CD4-positive, CD25-positive, alpha-beta regulatory T cell (primary cell): ENCODE data around the gene AGBL4. TPM values are rescaled to one million over a fixed set of nuclear protein-coding genes. Genes with fewer than 3 reads are reported as not detected.
A peak's percentile ranks its signal among the peaks of the same experiment; 100 is the strongest.

Experiments used
- ATAC-seq, 2 donors: fragments of 150-1000 bp; cut with Tn5 transposase; one replicate each; pipeline ENCODE4 v1.10.0; 2021; ENCODE audit warnings: low read depth in 2 of 2, moderate number of reproducible peaks in 2 of 2, moderate library complexity in 1 of 2
- DNase-seq, 3 donors: peaks; one replicate each; pipeline versions ENCODE4 v3.0.0 to v3.0.0-alpha.2; 2012 to 2022; ENCODE audit warnings: mixed read lengths in 1 of 3
- H3K27ac ChIP-seq: one replicate; pipeline ENCODE4 v1.7.0; 2013; ENCODE audit warnings: mild to moderate bottlenecking, low read length; ENCODE audit not compliant: insufficient read depth, poor library complexity, severe bottlenecking
- H3K27me3 ChIP-seq: one replicate; pipeline ENCODE4 v1.7.0; 2013; ENCODE audit warnings: low read length; ENCODE audit not compliant: control insufficient read depth, insufficient read depth
- H3K36me3 ChIP-seq: one replicate; pipeline ENCODE4 v1.7.0; 2013; ENCODE audit warnings: mild to moderate bottlenecking, low read length, moderate library complexity; ENCODE audit not compliant: control insufficient read depth, insufficient read depth
- H3K4me1 ChIP-seq: 2 replicates; pipeline ENCODE4 v1.7.0; 2013; ENCODE audit warnings: mild to moderate bottlenecking, low read length; ENCODE audit not compliant: insufficient read depth, control insufficient read depth, poor library complexity, severe bottlenecking
- H3K4me3 ChIP-seq: one replicate; pipeline ENCODE4 v1.7.0; 2013; ENCODE audit warnings: low read depth, mild to moderate bottlenecking, low read length, moderate library complexity
- H3K9me3 ChIP-seq, 2 experiments: 1 replicate in 1 of 2; 2 replicates in 1 of 2; pipeline ENCODE4 v1.7.0; 2013; ENCODE audit warnings: low read length in 2 of 2, mild to moderate bottlenecking in 1 of 2, moderate library complexity in 1 of 2; ENCODE audit not compliant: control insufficient read depth in 2 of 2
- H3K27ac Mint-ChIP-seq, 3 donors: one replicate each; pipeline ENCODE4 v1.8.0; 2020 to 2022; ENCODE audit warnings: mild to moderate bottlenecking in 3 of 3, mixed read lengths in 3 of 3, moderate library complexity in 2 of 3
- H3K27me3 Mint-ChIP-seq: one replicate; pipeline ENCODE4 v1.8.0; 2022; ENCODE audit warnings: mild to moderate bottlenecking, mixed read lengths
- H3K36me3 Mint-ChIP-seq: one replicate; pipeline ENCODE4 v1.8.0; 2020; ENCODE audit warnings: mixed read lengths
- H3K4me1 Mint-ChIP-seq, 4 donors: one replicate each; pipeline ENCODE4 v1.8.0; 2020 to 2022; ENCODE audit warnings: mixed read lengths in 4 of 4, mild to moderate bottlenecking in 1 of 4
- H3K4me3 Mint-ChIP-seq, 4 donors: one replicate each; pipeline ENCODE4 v1.8.0; 2020 to 2022; ENCODE audit warnings: mild to moderate bottlenecking in 4 of 4, mixed read lengths in 4 of 4, moderate library complexity in 3 of 4
- H3K9me3 Mint-ChIP-seq, 7 donors: one replicate each; pipeline ENCODE4 v1.8.0; 2020 to 2022; ENCODE audit warnings: mixed read lengths in 7 of 7, mild to moderate bottlenecking in 3 of 7, moderate library complexity in 2 of 7
- polyA plus RNA-seq, 4 donors: library from polyadenylated mRNA; unstranded; fragments of 300-500 nt; fragmentation: Illumina TruSeq; gene quantifications; one replicate each; pipeline ENCODE4 v1.2.3, GENCODE V29; 2021
- total RNA-seq: library from RNA; stranded (reverse); gene quantifications from one replicate; pipeline ENCODE4 v1.2.3, GENCODE V29; 2022

The AGBL4 gene
- total and polyA plus RNA-seq, 5 donors from 2014 or later: 0.47 TPM; not detected in 4

DNA sequence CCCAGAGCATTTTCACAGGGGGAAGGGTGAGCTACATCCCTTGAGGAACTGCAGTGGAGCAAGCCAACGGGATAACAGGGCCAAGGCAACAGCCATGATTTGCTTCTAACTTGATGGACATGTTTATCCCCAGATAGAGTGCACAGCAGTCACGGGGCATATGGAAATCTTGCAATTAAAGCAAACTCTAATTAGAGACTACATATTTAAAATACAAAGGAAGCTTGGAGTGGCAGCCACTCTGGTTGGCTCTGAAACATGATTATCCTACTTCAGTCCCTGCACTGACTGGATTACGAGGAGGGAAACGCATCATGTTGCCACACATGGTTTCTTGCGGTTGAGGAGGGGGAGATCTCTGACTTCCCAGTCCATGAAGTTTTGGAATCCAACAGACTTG is 1307.8 kb downstream of the AGBL4 start:
- ATAC-seq (no peak), DNase-seq (no peak)
- peaks cover 4% of the 10 kb centered on the region for H3K27me3 Mint-ChIP-seq
- no peaks in the 10 kb centered on the region for H3K9me3 Mint-ChIP-seq
- Histone ChIP-seq H3K27ac (no peak overlapping the region), H3K4me1 (no peaks in the 10 kb centered on the region), H3K27me3 (no peaks in the 10 kb centered on the region), H3K4me3 (no peak overlapping the region), H3K9me3 (no peaks in the 10 kb centered on the region), H3K36me3 (no peaks in the 10 kb centered on the region)
- H3K4me3 Mint-ChIP-seq: no peak overlapping the region
- no peak overlapping the region for H3K27ac Mint-ChIP-seq
- H3K4me1 Mint-ChIP-seq: no peaks in the 10 kb centered on the region
- H3K36me3 Mint-ChIP-seq: no peaks in the 10 kb centered on the region

DNA sequence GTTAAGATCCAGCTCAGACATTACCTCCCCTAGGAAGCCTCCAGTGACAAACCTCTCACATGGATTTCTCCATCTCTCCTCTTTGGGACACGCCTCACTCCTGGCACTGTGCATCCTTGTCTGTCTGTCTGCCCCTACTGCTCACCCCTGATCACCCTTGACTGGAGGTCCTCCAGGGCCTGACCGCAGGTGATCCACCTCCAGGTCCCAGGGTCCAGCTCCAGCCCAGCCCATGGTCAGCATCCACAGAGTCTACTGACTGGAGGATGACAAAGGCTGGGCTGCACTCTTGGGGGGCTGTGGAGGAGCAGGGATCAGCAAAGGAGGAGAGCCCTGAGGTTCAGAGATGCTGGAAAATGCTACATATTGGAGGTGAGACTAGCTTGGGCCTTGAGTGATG is 1312.8 kb downstream of the AGBL4 start:
- H3K4me3 Mint-ChIP-seq: no peak overlapping the region
- H3K27me3 Mint-ChIP-seq: peaks cover 4% of the 10 kb centered on the region
- DNase-seq (no peak), ATAC-seq (no peak)
- no peaks in the 10 kb centered on the region for H3K36me3 Mint-ChIP-seq
- Histone ChIP-seq H3K4me3 (no peak overlapping the region), H3K27ac (no peak overlapping the region), H3K27me3 (no peaks in the 10 kb centered on the region), H3K36me3 (no peaks in the 10 kb centered on the region), H3K4me1 (no peaks in the 10 kb centered on the region), H3K9me3 (no peaks in the 10 kb centered on the region)
- no peaks in the 10 kb centered on the region for H3K4me1 Mint-ChIP-seq
- H3K9me3 Mint-ChIP-seq: no peaks in the 10 kb centered on the region
- no peak overlapping the region for H3K27ac Mint-ChIP-seq

DNA sequence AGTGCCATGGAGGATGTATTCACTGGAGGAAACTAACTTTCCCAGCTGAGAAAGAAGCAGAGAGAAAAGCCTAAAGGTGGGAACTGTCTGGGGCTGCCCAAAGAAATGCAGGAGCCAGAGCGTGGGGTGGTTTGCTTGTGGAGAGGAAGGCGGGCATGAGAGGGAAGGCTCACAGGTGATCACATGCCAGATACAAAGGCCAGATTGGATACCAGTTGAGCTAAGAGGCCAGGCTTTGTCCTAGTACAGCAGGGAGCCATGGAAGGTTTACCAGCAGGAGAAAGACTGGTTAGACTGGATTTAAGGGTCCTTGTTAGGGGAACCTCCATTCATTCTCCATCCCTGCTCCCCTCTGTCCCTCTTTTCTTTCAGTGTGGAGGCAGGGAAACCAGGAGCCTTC is 1313.4 kb downstream of the AGBL4 start:
- Histone ChIP-seq H3K9me3 (no peaks in the 10 kb centered on the region), H3K36me3 (no peaks in the 10 kb centered on the region), H3K27ac (no peak overlapping the region), H3K4me3 (no peak overlapping the region), H3K4me1 (no peaks in the 10 kb centered on the region), H3K27me3 (no peaks in the 10 kb centered on the region)
- Mint-ChIP-seq H3K9me3 (no peaks in the 10 kb centered on the region), H3K4me1 (no peaks in the 10 kb centered on the region), H3K27me3 (peaks cover 4% of the 10 kb centered on the region), H3K36me3 (no peaks in the 10 kb centered on the region), H3K4me3 (peak overlapping the region in 1 of 4 donors; percentile 30), H3K27ac (no peak overlapping the region)
- DNase-seq: no peak
- no peak for ATAC-seq

DNA sequence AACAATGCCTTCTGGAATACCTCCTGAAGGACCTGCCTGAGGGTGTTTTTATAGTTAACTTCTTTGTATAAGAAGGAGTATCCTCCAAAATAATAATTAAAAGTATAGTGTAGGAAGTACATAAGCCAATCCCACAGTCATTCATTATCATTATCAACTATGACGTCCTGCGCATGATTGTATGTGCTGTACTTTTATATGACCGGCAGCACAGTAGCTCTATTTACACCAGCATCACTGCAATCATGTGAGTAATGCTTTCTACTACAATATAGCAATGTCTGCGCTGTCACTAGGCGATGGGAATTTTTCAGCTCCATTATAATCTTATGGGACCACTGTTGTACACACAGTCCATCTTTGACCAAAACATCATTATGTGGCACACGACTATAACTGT is 1319.0 kb downstream of the AGBL4 start:
- Mint-ChIP-seq H3K27me3 (no peaks in the 10 kb centered on the region), H3K36me3 (no peaks in the 10 kb centered on the region), H3K27ac (no peak overlapping the region), H3K9me3 (peaks cover 0 to 1% (median 0%) of the 10 kb centered on the region in 7 donors), H3K4me1 (no peaks in the 10 kb centered on the region), H3K4me3 (no peak overlapping the region)
- no peak overlapping the region for H3K4me3 ChIP-seq
- ATAC-seq (no peak), DNase-seq (no peak)
- H3K36me3 ChIP-seq: no peaks in the 10 kb centered on the region
- H3K27ac ChIP-seq: no peak overlapping the region
- no peaks in the 10 kb centered on the region for H3K27me3 ChIP-seq
- H3K9me3 ChIP-seq: no peaks in the 10 kb centered on the region
- H3K4me1 ChIP-seq: no peaks in the 10 kb centered on the region

DNA sequence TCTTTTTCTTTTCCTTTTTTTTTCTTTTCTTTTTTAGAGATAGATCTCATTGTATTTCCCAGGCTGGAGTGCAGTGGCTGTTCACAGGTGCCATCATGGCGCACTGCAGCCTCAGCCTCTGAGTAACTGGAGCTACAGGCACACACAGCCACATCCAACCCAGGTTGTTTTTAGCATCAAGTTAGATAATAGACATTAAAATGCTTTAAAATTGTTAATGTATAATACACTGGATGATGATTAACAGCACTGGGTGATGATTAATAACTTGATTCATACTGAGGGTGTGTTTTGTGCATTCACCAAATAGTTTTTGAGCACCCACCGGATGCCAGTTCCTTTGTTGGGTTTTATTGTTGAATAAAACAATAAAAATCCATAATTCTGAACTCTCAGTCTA is 1322.3 kb downstream of the AGBL4 start:
- Histone ChIP-seq H3K9me3 (no peaks in the 10 kb centered on the region), H3K27ac (no peak overlapping the region), H3K36me3 (no peaks in the 10 kb centered on the region), H3K4me1 (no peaks in the 10 kb centered on the region), H3K27me3 (no peaks in the 10 kb centered on the region), H3K4me3 (no peak overlapping the region)
- H3K27me3 Mint-ChIP-seq: peaks cover 4% of the 10 kb centered on the region
- H3K4me3 Mint-ChIP-seq: no peak overlapping the region
- no peaks in the 10 kb centered on the region for H3K4me1 Mint-ChIP-seq
- H3K36me3 Mint-ChIP-seq: no peaks in the 10 kb centered on the region
- no peak for ATAC-seq
- peaks cover 0 to 1% (median 0%) of the 10 kb centered on the region in 7 donors for H3K9me3 Mint-ChIP-seq
- no peak for DNase-seq
- H3K27ac Mint-ChIP-seq: peak overlapping the region in 1 of 3 donors; percentile 67

DNA sequence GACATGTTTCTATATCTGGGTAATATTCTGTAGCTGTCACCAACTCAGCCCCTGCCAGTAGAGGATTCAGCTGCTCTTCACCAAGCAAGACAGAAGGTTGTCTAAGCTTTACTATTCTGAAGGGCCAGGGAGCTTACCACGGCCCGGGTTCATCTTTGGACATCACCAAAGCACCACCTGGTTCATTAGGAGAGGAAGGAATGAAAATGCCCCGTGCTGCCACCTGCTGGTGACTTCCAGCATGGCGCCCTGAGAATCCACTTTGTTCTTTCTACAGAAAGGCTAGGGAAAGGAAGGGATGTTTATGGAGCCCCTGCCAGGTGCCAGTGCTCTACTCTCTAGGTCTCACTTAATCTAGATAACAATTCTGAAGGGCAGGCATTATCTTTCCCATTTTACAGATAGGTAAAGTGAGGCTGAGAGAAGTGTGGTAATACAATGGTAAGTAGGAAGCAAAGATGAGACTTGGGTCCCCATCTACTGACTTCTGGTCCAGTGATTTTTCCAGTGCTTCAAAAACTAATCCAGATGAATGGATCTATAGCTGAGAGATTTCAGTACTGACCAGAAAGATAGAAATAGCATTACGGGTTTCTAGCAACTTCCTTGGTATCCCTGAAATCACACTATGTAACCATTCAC is 1326.6 kb downstream of the AGBL4 start:
- ATAC-seq (no peak), DNase-seq (peak in 2 of 3 donors; percentile 6 to 37)
- H3K27me3 Mint-ChIP-seq: peaks cover 4% of the 10 kb centered on the region
- Histone ChIP-seq H3K27me3 (no peaks in the 10 kb centered on the region), H3K4me1 (no peaks in the 10 kb centered on the region), H3K4me3 (no peak overlapping the region), H3K9me3 (no peaks in the 10 kb centered on the region), H3K27ac (no peak overlapping the region), H3K36me3 (no peaks in the 10 kb centered on the region)
- no peaks in the 10 kb centered on the region for H3K9me3 Mint-ChIP-seq
- H3K36me3 Mint-ChIP-seq: no peaks in the 10 kb centered on the region
- H3K27ac Mint-ChIP-seq: no peak overlapping the region
- no peaks in the 10 kb centered on the region for H3K4me1 Mint-ChIP-seq
- H3K4me3 Mint-ChIP-seq: no peak overlapping the region

DNA sequence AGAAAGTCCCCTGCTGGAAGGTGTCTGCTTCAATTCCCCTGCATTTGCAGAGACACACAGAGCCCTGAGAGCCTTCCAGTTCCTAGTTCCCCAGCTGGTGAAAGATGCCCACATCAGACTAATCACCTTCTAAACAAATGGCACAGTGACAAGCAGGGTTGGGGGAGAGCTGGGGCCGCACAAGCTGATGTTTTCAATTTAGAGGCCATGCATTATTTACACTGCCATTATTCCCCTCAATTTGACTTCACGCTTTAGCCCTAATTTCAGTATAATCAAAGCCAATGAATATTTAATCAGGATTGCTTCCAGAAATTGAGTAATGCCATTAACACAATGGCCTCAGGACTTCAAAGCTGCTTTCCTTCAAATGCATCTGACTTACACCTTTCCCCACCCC is 1328.6 kb downstream of the AGBL4 start:
- Histone ChIP-seq H3K4me3 (no peak overlapping the region), H3K36me3 (no peaks in the 10 kb centered on the region), H3K4me1 (no peaks in the 10 kb centered on the region), H3K27ac (no peak overlapping the region), H3K9me3 (no peaks in the 10 kb centered on the region), H3K27me3 (no peaks in the 10 kb centered on the region)
- no peaks in the 10 kb centered on the region for H3K4me1 Mint-ChIP-seq
- ATAC-seq (no peak), DNase-seq (no peak)
- H3K4me3 Mint-ChIP-seq: no peak overlapping the region
- H3K36me3 Mint-ChIP-seq: no peaks in the 10 kb centered on the region
- peaks cover 4% of the 10 kb centered on the region for H3K27me3 Mint-ChIP-seq
- H3K27ac Mint-ChIP-seq: no peak overlapping the region
- no peaks in the 10 kb centered on the region for H3K9me3 Mint-ChIP-seq

DNA sequence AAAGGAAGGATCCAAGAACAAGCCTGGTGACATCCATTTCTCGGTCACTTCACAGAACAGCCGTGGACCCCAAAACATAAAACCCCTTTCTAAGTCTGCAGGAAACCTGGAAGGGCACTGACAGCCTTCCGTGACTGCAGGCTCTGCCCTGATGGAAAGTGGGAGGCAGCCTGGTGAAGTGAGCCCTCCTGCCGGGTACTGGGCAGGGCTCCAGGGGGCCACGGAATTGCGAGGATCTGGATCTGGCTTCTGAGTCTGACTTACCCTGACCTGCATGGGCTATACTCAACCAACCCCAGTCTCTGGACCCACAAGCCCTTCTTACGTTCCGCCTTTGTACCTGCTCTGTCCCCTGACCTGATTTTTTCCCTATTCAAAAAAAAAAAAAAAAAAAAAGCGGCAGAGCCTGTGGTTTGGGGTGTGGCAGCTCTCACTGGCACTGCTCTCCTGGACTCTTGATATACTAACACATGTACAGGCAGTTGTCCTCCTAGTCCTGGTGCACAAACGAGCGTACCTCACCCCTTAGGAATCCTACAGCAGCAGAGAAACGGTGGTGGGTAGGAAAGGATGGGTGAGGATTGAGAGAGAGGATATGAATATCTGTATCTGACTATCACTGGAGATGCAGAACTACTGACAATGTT is 1330.0 kb downstream of the AGBL4 start:
- no peaks in the 10 kb centered on the region for H3K9me3 ChIP-seq
- no peak overlapping the region for H3K4me3 Mint-ChIP-seq
- H3K27me3 ChIP-seq: no peaks in the 10 kb centered on the region
- no peaks in the 10 kb centered on the region for H3K9me3 Mint-ChIP-seq
- H3K4me1 ChIP-seq: no peaks in the 10 kb centered on the region
- H3K36me3 ChIP-seq: no peaks in the 10 kb centered on the region
- H3K27me3 Mint-ChIP-seq: peaks cover 4% of the 10 kb centered on the region
- no peaks in the 10 kb centered on the region for H3K4me1 Mint-ChIP-seq
- H3K4me3 ChIP-seq: no peak overlapping the region
- no peak overlapping the region for H3K27ac Mint-ChIP-seq
- no peak for DNase-seq
- no peak for ATAC-seq
- H3K36me3 Mint-ChIP-seq: no peaks in the 10 kb centered on the region
- no peak overlapping the region for H3K27ac ChIP-seq
